Nephron progenitor cell (in vitro differentiated cells): ENCODE measurements around the gene SPP1.

Experiments used
- DNase-seq: peaks from one replicate; pipeline ENCODE4 v3.0.0; 2021
- H3K27ac Mint-ChIP-seq: 2 replicates; pipeline ENCODE4 v1.8.0; 2021; ENCODE audit warnings: mild to moderate bottlenecking, moderate library complexity, mixed read lengths
- H3K27me3 Mint-ChIP-seq: 2 replicates; pipeline ENCODE4 v1.8.0; 2021; ENCODE audit warnings: mild to moderate bottlenecking, low read depth, mixed read lengths; ENCODE audit not compliant: poor library complexity
- H3K36me3 Mint-ChIP-seq: 2 replicates; pipeline ENCODE4 v1.8.0; 2021; ENCODE audit warnings: low read depth, mixed read lengths
- H3K4me1 Mint-ChIP-seq: 2 replicates; pipeline ENCODE4 v1.8.0; 2021; ENCODE audit warnings: mixed read lengths
- H3K4me3 Mint-ChIP-seq: 2 replicates; pipeline ENCODE4 v1.8.0; 2021; ENCODE audit warnings: mild to moderate bottlenecking, moderate library complexity, mixed read lengths
- H3K9me3 Mint-ChIP-seq: 2 replicates; pipeline ENCODE4 v1.8.0; 2021; ENCODE audit warnings: mild to moderate bottlenecking, moderate library complexity, mixed read lengths
- CTCF ChIP-seq: fragments of 200-600 bp; sonication (generic); IDR thresholded peaks from 2 replicates; pipeline ENCODE4 v1.5.0; 2021; ENCODE audit warnings: antibody characterized with exemption

SPP1 gene

GRCh38 chr4:88002786-88003185, 27.3 kb downstream of the SPP1 start:
- Mint-ChIP-seq H3K4me1 (peaks cover 18% of the 10 kb centered on the region), H3K27ac (no peak overlapping the region), H3K4me3 (no peak overlapping the region), H3K9me3 (peaks cover 5% of the 10 kb centered on the region), H3K27me3 (peaks cover 14% of the 10 kb centered on the region), H3K36me3 (no peaks in the 10 kb centered on the region)
- TF ChIP-seq CTCF = no peak
- DNase-seq = no peak

GRCh38 chr4:88003261-88003660, 27.7 kb downstream of the SPP1 start:
- H3K9me3 Mint-ChIP-seq = peaks cover 5% of the 10 kb centered on the region
- peak overlapping the region; percentile 50 for H3K27ac Mint-ChIP-seq
- TF ChIP-seq CTCF = no peak
- H3K36me3 Mint-ChIP-seq = no peaks in the 10 kb centered on the region
- no peak for DNase-seq
- peaks cover 18% of the 10 kb centered on the region for H3K4me1 Mint-ChIP-seq
- H3K27me3 Mint-ChIP-seq = peaks cover 14% of the 10 kb centered on the region
- no peak overlapping the region for H3K4me3 Mint-ChIP-seq

GRCh38 chr4:88005076-88005475, 29.6 kb downstream of the SPP1 start:
- H3K27ac Mint-ChIP-seq = no peak overlapping the region

GRCh38 chr4:88005946-88006345, 30.4 kb downstream of the SPP1 start:
- no peak for DNase-seq
- TF ChIP-seq CTCF = no peak
- Mint-ChIP-seq H3K27me3 (peaks cover 14% of the 10 kb centered on the region), H3K27ac (no peak overlapping the region), H3K4me3 (peak overlapping the region; percentile 86), H3K4me1 (peaks cover 44% of the 10 kb centered on the region), H3K36me3 (no peaks in the 10 kb centered on the region), H3K9me3 (peaks cover 5% of the 10 kb centered on the region)

More at GRCh38 chr4:88005076-88005475, 29.6 kb downstream of the SPP1 start:
- H3K27me3 Mint-ChIP-seq = peaks cover 14% of the 10 kb centered on the region
- peaks cover 5% of the 10 kb centered on the region for H3K9me3 Mint-ChIP-seq
- DNase-seq = no peak
- H3K36me3 Mint-ChIP-seq = no peaks in the 10 kb centered on the region
- no peak overlapping the region for H3K4me3 Mint-ChIP-seq
- H3K4me1 Mint-ChIP-seq = peaks cover 35% of the 10 kb centered on the region
- TF ChIP-seq CTCF = no peak

- Mint-ChIP-seq H3K9me3 (peaks cover 5% of the 10 kb centered on the region), H3K4me1 (peaks cover 54% of the 10 kb centered on the region), H3K27ac (no peak overlapping the region), H3K36me3 (no peaks in the 10 kb centered on the region), H3K27me3 (peaks cover 14% of the 10 kb centered on the region), H3K4me3 (peak overlapping the region; percentile 86)
- DNase-seq = peak; percentile 8
- no peak for TF ChIP-seq CTCF
These were observed 31.4 kb downstream of the SPP1 start for GRCh38 chr4:88006956-88007303.

- no peaks in the 10 kb centered on the region for H3K36me3 Mint-ChIP-seq
- no peak for TF ChIP-seq CTCF
- H3K9me3 Mint-ChIP-seq = peaks cover 5% of the 10 kb centered on the region
These were observed 32.0 kb downstream of the SPP1 start, which contains the start of gene PKD2 for GRCh38 chr4:88007304-88008121. Gene PKD2, plus strand, starts transcription at chr4:88007635. Its CDS starts 99 bp downstream, at chr4:88007734.

More at GRCh38 chr4:88007304-88008121, 32.0 kb downstream of the SPP1 start, which contains the start of gene PKD2:
- peak; percentile 91 for DNase-seq
- H3K27ac Mint-ChIP-seq = peak within 1 kb of the TSS; percentile 1
- peak within 1 kb of the TSS; percentile 92 for H3K4me3 Mint-ChIP-seq
- peaks cover 60% of the 10 kb centered on the region for H3K4me1 Mint-ChIP-seq
- peaks cover 14% of the 10 kb centered on the region for H3K27me3 Mint-ChIP-seq
